GM19239 (cell line): Measurements from ENCODE around the gene CATSPERZ.
A peak's percentile ranks its signal among the peaks of the same experiment; 100 is the strongest.

ENCODE experiments used
- DNase-seq: peaks from one replicate; pipeline ENCODE4 v3.0.0; 2011; ENCODE audit warnings: low spot score; ENCODE audit not compliant: insufficient read length
- FAIRE-seq: peaks from 2 replicates; lab custom pipeline; 2011; peaks lifted over from hg19 to GRCh38; lab: Jason Lieb, UNC

The CATSPERZ gene

DNA sequence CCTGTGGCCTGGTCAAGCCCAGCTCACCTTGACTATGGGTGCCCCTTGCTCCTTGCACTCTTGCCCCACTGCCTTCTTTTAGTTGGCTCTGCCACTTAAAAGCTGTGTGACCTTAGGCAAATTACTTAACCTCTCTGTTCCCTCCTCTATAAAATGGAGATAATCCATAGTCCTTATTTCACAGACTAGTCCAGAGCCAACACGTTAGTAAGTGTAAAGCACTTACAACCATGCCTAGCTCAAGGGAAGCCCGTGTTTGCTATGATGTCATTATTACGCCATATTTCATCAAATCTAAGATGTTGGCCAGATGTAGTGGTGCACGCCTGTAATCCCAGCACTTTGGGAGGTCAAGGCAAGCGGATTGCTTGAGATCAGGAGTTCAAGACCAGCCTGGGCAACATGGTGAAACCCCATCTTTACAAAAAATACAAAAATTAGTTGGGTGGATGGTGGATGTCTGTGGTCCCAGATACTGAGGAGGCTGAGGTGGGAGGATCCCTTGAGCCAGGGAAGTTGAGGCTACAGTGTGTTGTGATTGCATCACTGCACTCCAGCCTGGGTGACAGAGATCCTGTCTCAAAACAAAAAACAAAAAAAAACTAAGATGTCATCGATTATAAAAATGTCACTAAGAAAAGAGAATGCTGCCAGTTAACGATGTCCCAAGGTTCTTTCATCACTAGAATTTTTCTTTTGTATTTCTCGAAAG is 37.5 kb downstream of the CATSPERZ start:
- no peak for FAIRE-seq
- DNase-seq, result no peak

DNA sequence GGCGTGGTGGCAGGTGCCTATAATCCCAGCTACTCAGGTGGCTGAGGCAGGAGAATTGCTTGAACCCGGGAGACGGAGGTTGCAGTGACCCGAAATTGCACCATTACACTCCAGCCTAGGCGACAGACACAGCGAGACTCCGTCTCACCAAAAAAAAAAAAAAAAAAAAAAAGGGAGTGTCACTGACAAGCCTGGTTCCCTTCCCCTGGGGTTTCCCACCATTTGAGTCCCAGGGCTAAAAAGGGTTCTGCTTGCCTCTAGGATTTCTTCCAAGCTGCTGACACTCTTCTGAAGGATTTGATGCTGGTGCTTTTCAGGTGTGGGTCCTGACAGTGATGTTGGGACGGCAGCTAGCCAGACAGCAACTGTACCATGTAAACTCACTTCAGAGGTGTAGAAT is 38.6 kb downstream of the CATSPERZ start:
- no peak for DNase-seq
- no peak for FAIRE-seq

DNA sequence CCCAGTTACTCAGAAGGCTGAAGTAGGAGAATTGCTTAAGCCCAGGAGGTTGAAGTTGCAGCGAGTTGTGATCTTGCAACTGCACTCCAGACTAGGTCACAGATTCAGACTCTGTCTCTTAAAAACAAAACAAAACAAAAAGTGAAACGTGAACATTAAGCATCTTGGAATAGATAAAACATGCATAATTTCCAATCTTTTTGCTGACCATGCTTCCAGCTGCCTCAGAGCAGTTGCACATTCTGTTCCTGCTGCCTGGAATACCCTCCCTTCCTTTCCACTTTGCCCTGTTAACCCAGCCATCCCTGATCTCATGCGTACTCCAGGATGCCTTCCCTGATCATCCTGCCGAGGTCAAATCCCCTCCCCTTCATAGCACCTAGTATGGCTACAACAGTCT is 39.1 kb downstream of the CATSPERZ start:
- DNase-seq (no peak), FAIRE-seq (peak; percentile 37)

DNA sequence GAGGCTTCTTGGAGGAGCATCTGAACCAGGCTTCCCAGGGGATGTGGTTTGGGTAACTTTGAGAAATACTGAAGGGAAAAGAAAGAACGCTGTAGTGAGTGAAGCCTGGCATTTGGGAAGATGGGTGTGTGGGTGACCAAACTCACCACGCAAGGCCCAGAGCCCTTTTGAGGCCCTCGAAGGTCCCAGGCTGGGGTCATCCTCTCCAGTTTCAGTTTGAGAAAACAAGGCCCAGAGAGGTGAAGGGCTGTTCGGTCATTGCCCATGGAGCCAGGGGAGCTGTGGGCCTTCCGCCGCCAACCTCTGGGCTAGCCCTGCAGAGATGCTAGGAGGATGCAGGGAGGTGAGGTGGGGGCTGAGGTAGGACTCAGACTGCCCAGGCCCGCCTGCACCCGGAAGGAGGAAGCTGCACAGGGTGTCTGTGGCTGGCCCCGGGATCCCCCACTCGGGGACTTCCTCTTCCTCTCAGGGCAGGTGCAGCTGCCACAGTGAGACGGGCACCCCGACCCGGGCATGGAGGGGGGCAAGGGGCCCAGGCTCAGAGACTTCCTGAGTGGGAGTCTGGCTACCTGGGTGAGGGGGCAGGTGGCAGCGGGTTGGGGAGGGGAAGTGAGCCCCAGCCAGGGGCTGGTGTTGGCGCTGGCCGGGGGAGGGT is 39.7 kb downstream of the CATSPERZ start, which contains the start of gene CCDC88B:
Gene CCDC88B, plus strand, starts transcription at position 451 of the 655 bp plus-strand sequence. Its CDS starts 63 bp downstream, at position 514.
- FAIRE-seq (peak; percentile 95), DNase-seq (peak; percentile 91)

DNA sequence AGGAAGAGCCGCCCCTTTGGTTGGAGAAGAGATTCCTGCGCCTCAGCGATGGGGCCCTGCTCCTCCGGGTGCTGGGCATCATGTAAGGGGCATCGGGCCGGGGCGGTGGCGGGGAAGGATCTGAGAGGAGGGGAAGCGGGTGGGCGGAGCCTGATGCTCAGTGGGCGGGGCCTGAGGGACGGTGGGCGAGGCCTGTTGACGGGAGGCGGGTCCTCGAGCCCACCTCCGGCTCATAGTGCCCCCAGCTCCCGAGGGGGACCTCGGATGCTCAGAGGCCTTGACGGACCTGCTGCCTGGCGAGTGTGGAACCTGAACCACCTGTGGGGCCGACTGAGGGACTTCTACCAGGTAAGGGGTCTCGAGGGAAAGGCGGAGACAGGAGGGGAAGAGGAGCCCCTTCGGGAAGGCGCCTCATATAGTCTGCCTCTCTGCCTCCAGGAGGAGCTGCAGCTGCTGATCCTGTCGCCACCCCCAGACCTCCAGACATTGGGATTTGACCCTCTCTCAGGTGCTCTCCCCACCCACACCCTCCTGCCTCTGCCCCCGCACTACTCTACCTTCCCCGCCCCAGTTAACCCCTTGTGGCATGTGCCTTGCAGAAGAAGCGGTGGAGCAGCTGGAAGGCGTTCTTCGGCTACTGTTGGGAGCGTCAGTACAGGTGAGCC is 40.6 kb downstream of the CATSPERZ start:
- FAIRE-seq, result peak; percentile 90
- DNase-seq, result no peak

DNA sequence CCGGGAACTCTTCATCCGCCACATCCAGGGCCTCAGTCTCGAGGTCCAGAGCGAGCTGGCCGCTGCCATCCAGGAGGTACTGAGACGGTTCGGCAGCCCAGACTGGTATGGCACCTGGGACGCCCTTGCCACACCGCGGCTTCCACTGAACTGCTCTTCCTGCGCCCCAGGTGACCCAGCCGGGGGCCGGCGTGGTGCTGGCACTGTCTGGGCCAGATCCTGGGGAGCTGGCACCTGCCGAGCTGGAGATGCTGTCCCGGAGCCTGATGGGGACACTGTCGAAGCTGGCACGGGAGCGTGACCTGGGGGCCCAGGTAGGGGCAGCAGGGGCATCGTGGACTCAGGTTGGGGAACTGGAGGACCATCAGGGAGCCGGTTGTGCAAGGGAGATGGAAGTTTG is 41.3 kb downstream of the CATSPERZ start:
- no peak for FAIRE-seq

DNA sequence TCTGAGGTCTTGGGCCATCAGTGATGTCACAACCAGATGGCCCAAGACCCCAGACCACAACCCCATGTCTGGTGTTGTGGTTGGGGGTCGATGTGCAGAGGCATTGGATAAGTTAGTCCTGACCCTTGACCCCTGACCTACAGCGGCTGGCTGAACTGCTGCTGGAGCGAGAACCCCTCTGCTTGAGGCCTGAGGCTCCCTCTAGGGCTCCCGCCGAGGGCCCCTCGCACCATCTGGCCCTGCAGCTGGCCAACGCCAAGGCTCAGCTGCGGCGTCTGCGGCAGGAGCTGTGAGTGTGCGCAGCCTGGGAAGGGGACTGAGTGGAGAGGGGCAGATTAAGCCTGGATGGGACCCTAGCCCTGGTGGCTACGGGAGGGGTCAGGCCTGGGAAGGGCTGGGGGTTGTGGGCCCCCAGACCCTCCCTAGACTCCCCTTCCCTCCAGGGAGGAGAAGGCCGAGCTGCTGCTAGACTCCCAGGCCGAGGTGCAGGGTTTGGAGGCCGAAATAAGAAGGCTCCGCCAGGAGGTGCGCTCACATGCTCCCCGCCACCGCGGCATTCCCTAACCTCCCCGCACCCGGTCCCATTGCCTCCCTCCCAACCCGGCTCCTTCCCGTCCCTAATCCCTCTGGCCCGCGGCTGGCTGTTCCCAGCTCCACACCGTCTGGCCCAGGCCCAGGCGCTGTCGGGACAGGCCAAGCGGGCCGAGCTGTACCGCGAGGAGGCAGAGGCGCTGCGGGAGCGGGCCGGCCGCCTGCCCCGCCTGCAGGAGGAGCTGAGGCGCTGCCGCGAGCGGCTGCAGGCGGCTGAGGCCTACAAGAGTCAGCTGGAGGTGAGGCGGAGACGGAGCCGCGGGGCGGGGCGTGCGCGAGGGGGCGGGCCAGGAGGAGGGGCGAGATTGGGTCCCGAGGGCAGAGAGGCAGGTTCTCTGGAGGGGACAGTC is 42.0 kb downstream of the CATSPERZ start:
- peak; percentile 98 for DNase-seq
- FAIRE-seq, result no peak

More for the DNA sequence above, 41.3 kb downstream of the CATSPERZ start:
- no peak for DNase-seq

DNA sequence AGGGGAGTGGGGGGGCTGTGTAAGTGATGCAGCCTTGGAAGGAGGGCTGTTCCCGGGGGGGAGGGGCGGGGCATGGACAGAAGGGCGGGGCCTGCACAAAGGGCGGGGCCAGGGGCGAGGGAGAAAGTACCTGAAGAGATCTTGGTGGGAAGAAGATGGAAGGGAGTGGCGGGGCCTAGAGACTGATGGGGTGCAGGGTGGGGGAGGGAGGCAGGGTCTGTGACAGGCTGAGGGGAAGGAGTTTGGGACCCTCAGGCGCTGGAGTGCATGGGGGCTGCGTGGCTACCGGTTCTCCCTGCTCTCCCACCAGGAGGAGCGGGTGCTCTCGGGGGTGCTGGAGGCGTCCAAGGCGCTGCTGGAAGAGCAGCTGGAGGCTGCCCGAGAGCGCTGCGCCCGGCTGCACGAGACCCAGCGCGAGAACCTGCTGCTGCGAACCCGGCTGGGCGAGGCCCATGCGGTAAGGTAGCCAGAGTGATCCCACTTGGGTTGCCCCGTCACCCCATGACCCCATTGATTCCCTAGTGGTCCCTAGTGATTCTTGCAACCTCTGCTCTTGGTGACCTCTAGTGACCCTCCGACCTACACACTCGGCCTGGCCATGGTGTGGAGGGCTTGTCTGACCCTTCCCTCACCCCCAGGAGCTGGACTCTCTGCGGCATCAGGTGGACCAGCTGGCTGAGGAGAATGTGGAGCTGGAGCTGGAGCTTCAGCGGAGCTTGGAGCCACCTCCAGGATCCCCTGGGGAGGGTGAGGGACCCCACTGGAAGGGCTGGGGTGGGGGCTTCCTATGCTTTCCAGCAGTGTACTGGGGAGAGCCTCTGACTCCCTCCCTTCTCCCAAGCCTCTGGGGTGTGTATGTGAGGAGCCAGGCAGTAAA is 42.9 kb downstream of the CATSPERZ start:
- DNase-seq (no peak), FAIRE-seq (no peak)

DNA sequence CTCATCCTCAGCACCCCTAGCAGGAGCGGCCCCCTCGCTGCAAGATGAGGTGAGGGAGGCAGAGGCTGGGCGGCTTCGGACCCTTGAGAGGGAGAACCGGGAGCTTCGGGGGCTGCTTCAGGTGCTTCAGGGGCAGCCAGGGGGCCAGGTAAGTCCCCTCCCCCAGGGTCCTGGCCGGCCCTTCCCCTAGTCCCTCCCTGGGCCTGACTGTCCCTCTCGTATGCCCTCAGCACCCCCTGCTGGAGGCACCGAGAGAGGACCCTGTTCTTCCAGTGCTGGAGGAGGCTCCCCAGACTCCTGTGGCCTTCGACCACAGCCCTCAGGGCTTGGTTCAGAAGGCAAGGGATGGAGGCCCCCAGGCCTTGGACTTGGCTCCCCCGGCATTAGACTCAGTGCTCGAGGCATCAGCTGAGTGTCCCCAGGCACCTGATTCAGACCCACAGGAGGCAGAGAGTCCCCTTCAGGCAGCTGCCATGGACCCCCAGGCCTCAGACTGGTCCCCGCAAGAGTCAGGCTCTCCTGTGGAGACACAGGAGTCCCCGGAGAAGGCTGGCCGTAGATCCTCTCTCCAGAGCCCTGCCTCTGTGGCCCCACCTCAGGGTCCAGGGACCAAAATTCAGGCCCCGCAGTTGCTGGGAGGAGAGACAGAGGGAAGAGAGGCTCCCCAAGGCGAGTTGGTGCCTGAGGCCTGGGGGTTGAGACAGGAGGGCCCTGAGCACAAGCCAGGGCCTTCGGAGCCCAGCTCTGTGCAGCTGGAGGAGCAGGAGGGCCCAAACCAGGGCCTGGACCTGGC is 43.8 kb downstream of the CATSPERZ start:
- FAIRE-seq (no peak), DNase-seq (no peak)

DNA sequence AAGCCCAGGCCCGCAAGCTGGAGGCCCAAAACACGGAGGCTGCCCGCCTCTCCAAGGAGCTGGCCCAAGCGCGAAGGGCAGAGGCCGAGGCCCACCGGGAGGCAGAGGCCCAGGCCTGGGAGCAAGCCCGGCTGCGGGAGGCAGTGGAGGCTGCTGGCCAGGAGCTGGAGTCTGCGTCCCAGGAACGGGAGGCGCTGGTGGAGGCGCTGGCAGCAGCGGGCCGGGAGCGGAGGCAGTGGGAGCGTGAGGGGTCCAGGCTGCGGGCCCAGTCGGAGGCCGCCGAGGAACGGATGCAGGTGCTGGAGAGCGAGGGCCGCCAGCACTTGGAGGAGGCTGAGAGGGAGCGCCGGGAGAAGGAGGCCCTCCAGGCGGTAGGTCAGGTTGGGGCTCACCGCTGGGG is 44.6 kb downstream of the CATSPERZ start:
- DNase-seq (no peak), FAIRE-seq (no peak)

DNA sequence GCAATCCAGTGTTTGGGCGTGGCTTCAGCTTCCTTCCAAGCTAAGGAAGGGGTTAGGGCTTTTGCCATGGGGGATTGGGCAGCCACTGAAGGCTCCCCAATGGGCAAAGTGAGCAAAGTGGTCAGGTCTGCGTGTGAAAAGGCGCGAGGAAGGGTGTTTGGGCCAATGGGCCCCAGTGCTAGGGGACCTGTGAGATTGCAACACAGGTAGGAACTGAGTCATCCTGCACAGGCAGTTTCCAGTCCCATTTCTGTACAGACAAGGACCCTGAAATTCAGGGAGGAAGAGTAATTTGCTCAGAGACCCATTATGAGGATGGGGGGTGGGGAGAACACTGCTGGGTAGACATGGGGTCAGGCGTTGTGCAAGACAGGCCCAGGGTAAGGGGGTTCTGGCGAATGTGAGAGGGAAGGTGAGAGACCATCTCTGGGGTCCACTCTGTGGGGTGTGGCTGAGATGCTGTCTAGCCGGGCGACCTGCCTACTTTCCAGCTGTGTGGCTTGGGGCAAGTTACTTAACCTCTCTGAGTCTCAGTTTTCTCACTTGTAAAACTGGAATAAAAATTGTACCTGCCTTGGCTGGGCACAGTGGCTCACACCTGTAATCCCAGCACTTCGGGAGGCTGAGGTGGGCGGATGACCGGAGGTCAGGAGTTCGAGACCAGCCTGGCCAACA is 47.2 kb downstream of the CATSPERZ start:
- FAIRE-seq (no peak), DNase-seq (no peak)

DNA sequence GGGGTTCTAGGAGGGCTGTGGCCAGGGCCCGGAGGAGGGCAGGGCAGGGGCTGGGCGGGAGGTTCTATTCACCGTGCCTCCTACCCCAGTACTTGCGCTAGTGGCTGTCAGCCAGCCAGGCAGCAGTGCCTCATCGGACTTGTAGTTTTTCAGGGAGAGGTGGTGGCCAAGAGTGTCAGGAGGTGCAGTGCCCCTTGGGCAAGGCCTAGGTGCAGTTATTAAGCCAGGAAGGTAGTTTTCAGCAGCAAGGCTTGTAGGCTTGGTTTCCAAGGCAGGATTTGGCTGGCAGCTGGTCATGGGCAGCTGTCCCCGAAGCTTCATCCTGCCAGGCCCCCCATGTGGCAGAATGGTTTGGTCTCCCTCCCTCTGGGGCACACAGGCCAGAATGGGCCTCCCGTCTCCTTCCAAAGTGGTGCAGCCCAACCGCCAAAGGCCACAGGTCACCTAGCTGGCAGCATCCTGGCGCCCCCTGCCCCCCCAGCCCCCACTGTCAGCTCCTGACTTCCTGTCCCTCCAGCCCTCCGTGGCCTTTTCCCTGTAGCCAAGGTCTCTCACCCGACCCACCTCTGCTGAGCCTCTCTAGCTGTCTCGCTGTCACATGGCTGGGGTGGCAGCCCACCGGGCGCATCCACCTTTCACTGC is 48.3 kb downstream of the CATSPERZ start:
- no peak for DNase-seq
- FAIRE-seq, result no peak

DNA sequence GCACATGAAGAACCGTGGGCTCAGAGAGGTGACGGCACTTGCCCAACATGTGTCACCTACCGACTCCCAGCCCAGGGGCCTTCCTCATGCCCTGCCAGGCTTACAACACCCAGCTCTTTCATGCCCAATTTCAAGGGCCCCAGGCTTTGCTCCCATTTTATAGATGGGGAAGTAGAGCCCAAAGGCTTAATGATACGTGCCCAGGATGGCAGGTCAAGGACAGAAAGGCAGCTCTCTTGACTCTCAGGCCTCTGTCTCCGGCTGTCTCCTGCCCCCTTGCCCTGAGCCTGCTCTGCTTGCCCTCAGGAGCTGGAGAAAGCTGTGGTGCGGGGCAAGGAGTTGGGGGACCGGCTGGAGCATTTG is 48.8 kb downstream of the CATSPERZ start:
- DNase-seq (no peak), FAIRE-seq (no peak)

DNA sequence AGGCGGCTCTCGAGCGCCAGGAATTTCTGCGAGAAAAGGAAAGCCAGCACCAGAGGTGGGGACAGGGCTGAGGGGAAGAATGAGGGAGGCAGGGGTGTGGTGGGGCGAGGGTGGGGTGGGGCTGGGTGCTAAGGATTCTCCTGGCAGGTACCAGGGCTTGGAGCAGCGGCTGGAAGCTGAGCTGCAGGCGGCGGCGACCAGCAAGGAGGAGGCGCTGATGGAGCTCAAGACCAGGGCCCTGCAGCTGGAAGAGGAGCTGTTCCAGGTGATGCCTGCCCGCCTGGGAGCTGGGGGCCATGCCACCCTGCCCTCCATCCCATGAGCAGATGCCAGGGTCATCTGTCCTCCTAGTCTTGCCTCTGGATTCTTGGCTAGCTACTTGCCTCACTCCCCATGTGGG is 49.2 kb downstream of the CATSPERZ start:
- no peak for DNase-seq
- FAIRE-seq, result no peak

DNA sequence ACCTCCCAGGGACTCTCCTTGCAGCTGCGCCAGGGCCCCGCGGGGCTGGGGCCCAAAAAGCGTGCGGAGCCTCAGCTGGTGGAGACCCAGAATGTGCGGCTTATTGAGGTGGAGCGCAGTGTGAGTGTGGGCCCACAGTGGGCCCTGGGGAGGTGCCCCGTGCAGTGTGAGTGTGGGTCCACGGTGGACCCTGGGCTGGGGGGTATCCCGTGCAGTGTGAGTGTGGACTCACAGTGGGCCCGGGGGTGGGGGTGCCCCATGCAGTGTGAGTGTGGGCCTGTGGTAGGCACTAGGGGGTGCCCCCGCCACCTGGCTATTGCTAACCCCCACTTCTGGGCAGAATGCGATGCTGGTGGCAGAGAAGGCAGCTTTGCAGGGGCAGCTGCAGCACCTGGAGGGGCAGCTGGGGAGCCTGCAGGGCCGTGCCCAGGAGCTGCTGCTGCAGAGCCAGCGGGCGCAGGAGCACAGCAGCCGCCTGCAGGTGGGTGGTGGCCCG is 51.0 kb downstream of the CATSPERZ start:
- no peak for DNase-seq
- no peak for FAIRE-seq

DNA sequence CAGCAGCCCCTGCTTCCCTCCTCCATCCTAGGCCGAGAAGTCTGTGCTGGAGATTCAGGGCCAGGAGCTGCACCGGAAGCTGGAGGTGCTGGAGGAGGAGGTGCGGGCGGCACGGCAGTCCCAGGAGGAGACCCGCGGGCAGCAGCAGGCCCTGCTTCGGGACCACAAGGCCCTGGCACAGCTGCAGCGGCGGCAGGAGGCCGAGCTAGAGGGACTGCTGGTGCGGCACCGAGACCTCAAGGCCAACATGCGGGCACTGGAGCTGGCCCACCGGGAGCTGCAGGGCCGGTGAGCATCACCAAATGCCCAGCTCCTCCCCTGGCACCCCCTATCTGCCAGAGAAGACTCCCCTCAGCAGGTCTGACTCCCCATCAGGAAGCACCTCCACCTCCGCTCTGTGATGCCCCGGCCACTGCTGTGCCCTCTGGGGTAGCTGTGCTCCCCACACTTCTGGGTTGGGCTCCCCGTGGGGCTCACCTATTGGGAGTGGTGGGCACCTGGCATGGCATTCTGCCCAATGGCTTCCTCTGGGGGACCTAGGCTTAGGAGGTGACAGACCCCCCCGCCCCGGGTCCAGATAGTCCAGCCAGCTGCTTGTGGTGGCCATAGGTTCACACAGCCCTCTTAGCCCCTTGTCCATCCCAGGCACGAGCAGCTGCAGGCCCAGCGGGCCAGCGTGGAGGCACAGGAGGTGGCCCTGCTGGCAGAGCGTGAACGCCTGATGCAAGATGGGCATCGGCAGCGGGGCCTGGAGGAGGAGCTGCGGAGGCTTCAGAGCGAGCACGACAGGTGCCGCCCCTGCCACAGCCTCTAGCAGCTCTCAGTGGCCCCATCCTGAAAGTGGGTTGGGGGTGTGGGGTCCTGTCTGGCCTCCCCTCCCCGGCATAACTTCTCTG is 52.2 kb downstream of the CATSPERZ start:
- no peak for FAIRE-seq
- no peak for DNase-seq
